Measurements from ENCODE around the gene PRDM11.
A peak's percentile ranks its signal among the peaks of the same experiment; 100 is the strongest.

PRDM11 gene

DNA sequence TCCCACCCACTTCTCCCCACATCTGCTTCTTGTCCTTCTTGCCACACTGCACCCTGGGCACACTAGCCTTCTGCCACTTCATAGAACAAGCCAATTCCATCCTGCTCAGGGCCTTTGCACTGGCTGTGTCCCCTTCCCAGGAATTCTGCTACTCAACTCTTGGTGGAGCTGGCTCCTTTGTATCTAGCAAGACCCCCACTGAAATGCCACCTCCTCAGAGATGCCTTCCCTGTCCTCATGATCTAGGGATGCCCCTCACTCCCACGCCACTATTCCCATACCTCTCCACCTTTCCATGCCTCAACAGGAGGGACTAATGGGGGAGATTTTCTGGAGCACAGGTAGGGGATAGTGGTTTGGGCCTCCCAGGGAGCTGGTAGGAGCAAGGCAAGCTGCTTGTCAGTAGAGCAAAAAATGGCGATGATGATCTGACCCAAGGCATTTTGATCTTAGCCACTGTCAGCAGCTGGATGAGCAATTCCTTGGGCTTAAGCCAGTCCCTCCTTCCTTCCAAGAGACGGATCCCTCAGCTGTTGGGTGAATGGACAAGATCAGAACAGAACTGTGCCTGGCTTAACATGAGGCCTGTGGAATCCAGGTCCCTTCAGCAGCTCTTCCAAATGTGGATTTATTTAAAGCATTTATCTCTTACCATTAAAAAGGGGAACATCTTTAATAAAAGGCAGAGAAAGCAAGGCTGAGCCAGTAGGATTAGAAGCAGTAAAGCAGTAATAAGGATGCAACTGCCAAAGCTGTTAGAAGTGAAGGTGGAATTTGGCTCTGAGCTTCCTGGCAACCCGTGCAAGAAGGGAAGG is 4.0 kb upstream of the PRDM11 start:
- DNase-seq (ENCODE audit: low spot score): no peak
- TF ChIP-seq, protein P1, sequence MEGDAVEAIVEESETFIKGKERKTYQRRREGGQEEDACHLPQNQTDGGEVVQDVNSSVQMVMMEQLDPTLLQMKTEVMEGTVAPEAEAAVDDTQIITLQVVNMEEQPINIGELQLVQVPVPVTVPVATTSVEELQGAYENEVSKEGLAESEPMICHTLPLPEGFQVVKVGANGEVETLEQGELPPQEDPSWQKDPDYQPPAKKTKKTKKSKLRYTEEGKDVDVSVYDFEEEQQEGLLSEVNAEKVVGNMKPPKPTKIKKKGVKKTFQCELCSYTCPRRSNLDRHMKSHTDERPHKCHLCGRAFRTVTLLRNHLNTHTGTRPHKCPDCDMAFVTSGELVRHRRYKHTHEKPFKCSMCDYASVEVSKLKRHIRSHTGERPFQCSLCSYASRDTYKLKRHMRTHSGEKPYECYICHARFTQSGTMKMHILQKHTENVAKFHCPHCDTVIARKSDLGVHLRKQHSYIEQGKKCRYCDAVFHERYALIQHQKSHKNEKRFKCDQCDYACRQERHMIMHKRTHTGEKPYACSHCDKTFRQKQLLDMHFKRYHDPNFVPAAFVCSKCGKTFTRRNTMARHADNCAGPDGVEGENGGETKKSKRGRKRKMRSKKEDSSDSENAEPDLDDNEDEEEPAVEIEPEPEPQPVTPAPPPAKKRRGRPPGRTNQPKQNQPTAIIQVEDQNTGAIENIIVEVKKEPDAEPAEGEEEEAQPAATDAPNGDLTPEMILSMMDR (IDR thresholded peaks at IDR 0.05; ENCODE audit: extremely low read depth, missing control alignments): no peak

DNA sequence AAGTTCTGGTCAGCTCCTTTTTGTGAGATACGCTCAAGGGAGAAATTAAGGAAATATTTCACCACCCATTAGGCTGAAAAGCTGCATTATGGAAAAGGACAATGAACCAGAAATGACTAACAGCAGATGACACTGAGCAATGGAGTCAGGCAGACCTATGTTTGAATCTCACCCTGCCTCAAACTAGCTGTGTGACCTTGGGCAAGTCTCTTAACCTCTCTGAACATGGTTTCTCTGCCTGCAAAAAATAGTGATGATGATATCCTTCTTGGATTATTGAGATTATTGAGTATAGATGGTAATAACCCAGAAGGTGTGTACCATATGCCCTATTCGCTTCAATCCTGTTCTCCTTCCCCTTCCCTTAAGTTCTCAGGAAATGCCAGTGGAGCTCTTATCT is 2.9 kb upstream of the PRDM11 start:
- no peak for DNase-seq (ENCODE audit: low spot score)
- TF ChIP-seq, protein P1 (IDR thresholded peaks at IDR 0.05; ENCODE audit: extremely low read depth, missing control alignments): no peak

DNA sequence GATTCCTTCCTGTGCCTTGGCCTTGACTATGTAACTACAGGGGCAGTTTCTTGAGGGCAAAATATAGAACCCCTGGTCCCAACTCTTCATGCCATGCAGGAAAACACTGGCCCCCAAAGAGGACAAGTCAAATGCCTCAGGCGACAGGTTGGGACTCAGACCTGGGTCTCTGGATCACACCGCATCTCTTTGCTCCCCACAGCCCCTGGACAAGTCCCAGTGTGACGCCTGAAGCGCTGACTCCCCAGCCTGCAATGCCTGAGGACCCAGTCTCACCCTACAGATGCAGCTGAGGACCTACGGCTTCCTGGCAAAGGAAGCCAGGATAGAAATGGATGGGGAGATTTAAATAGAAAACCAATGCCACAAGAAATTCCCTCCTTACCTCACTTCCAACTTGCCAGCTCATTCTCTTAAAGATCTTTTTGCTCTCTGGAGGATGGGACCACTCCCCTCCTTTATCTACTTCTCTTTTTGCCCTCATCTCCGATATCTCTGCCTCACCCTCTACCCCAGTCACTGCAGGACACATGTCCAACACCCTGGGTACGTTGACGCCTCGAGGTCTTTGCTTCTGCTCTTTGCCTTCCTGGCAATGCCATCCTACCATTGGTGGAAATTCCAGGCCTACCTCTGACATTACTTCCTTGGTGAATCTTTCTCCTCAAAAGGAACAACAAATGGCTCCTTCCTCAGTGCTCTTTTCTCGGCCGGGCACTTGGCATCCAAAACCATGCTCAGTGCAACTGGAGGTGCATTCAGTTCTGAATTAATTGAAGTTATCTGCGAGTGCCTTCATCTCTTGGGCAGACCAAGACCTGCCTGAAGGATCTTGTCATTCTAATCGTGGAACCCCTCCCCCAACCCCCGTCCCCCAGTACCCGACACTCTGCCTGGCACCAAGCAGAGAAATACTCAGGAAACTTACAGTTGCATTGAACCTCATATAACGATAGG is 2.0 kb upstream of the PRDM11 start:
- no peak for DNase-seq (ENCODE audit: low spot score)

DNA sequence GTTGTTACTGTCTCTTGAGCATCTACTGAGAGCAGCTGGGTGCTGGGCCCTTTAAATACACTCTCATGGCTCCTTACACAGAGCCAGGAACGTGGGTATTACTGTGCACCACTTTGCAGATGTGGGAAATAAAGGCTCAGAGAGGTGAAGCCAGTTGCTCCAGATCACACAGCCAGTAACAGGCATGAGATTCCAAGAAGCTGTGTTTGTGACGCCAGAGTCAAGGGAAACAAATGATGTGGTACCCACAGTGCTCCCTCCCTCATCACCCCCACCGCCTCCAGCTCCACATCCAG is 1.4 kb upstream of the PRDM11 start:
- TF ChIP-seq, protein P1 (IDR thresholded peaks at IDR 0.05; ENCODE audit: extremely low read depth, missing control alignments): no peak
- DNase-seq (ENCODE audit: low spot score): no peak

More for the DNA sequence above, 2.0 kb upstream of the PRDM11 start:
- TF ChIP-seq, protein P1 (IDR thresholded peaks at IDR 0.05; ENCODE audit: extremely low read depth, missing control alignments): no peak

DNA sequence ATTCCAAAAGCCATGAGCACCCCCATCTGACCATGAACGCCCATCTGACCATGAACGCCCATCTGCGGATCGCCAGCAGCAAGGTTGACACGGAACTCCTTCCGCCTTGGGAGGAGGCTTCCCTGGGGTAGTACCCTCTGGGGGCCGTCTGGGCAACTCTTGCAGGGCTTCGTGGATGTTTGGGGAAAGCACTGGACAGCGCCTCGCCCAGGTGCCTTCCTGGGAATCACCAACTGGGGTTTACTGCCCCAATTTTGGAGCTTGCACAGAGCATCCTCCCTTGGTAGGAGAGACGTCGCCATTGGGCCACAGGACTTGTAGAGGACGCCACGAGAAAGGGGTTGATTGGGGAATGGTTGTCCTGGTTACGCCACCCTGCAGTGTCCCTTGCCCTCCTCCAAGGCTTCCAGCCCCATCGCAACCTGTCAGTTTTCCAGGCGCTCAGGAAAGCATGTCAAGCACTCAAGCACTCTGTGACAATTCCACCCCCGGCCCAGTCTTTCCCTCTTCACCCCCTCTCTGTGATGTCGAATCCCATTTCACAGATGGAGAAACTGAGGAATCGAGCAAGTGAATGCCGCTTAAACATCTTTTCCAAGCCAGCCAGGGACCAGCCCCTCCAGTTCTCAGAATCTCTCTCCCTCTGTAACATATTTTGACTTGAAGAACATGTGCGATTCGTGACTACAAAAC is 914 bp upstream of the PRDM11 start:
- TF ChIP-seq, protein P1 (IDR thresholded peaks at IDR 0.05; ENCODE audit: extremely low read depth, missing control alignments): no peak
- DNase-seq (ENCODE audit: low spot score): no peak

DNA sequence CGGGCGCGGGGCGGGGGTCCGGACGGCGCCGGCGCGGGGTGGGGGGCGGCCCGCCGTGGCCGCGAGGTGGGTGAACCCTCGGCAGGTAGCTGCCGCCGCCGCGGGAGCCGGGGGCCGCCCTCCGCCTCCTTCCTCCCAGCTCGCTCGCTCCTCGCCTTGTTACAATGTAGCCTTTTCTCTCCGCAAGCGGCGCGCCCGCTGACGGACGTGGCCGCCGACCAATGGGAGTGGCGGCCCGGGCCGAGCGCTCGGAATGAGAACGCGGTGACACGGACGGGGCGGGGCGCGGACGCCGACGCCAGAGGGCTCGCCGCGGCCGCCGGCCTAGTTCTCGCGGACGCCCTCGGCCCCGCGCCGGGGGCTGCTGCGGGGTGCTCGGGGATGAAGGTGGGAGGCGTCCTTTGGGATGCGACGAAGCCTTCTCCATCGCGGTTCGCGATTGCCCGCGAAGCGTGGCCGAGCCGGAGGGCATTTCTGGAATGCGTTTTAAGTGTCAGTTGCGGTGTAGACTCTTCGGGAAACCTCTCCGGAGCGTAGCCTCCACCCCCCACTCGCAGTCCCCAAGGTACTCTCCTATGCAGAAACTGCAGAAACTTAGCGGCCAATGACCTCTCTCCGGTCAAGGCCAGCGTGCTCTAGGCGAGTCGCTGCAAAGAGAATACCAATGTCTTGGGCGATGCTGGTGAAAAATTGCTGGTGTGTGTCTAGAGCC is 734 bp downstream of the PRDM11 start:
- TF ChIP-seq, protein P1 (IDR thresholded peaks at IDR 0.05; ENCODE audit: extremely low read depth, missing control alignments): no peak
- peak; percentile 99 for DNase-seq (ENCODE audit: low spot score)
